NCI-H345 treated with DMSO at 0.1 percent for 48 hours (cell line): Measurements from ENCODE around the gene HGS.
A peak's percentile ranks its signal among the peaks of the same experiment; 100 is the strongest.
"Not testable (repeated sequence)": the region's sequence is repeated elsewhere in the genome, so short reads cannot be mapped to it uniquely, and the experiment has no call there.

ENCODE experiments used
- DNase-seq: peaks from one replicate; lab custom pipeline; 2025; ENCODE audit not compliant: unreplicated experiment; lab: John Stamatoyannopoulos, UW

HGS gene

GRCh38 chr17:81656118-81656743 lies 27.6 kb upstream of the HGS start, which contains the start of gene PDE6G:
TSS of gene PDE6G (minus strand) at chr17:81656542. CDS start at chr17:81653305, 3,237 bp downstream.
- DNase-seq: no peak

- no peak for DNase-seq
Observed at GRCh38 chr17:81656835-81657234, 27.0 kb upstream of the HGS start.

- no peak for DNase-seq
Observed at GRCh38 chr17:81659038-81659437, 24.8 kb upstream of the HGS start.

GRCh38 chr17:81660441-81660840 lies 23.4 kb upstream of the HGS start:
- DNase-seq: no peak

- DNase-seq: no peak
Observed at GRCh38 chr17:81662002-81662401, 21.8 kb upstream of the HGS start.

- DNase-seq: no peak
Observed at GRCh38 chr17:81664051-81664470, 19.8 kb upstream of the HGS start.

GRCh38 chr17:81665205-81666091 lies 18.4 kb upstream of the HGS start:
- DNase-seq: no peak

- DNase-seq: no peak
Observed at GRCh38 chr17:81666092-81666341, 17.8 kb upstream of the HGS start.

GRCh38 chr17:81666342-81667191 lies 17.2 kb upstream of the HGS start, which contains the start of the genes CCDC137 and OXLD1:
TSS of gene CCDC137 (plus strand) at chr17:81666737. CDS start at chr17:81666767, 30 bp downstream.
TSS of gene OXLD1 (minus strand) at chr17:81666605. CDS start at chr17:81666577, 28 bp downstream.
- DNase-seq: peak; percentile 95

- DNase-seq: no peak
Observed at GRCh38 chr17:81667754-81668153, 16.1 kb upstream of the HGS start.

GRCh38 chr17:81672504-81672903 lies 11.3 kb upstream of the HGS start:
- DNase-seq: no peak

GRCh38 chr17:81672954-81673353 lies 10.9 kb upstream of the HGS start:
- DNase-seq: no peak

- no peak for DNase-seq
Observed at GRCh38 chr17:81673561-81674258, 10.1 kb upstream of the HGS start.

GRCh38 chr17:81675515-81676221 lies 8.1 kb upstream of the HGS start:
- not testable (repeated sequence) for DNase-seq

- no peak for DNase-seq
Observed at GRCh38 chr17:81676906-81677305, 6.9 kb upstream of the HGS start.

GRCh38 chr17:81680150-81680549 lies 3.7 kb upstream of the HGS start:
- no peak for DNase-seq

- peak; percentile 92 for DNase-seq
Observed at GRCh38 chr17:81681672-81682071, 2.1 kb upstream of the HGS start.

- DNase-seq: no peak
Observed at GRCh38 chr17:81682565-81683207, 1.1 kb upstream of the HGS start.

GRCh38 chr17:81683208-81683583 lies 615 bp upstream of the HGS start:
- DNase-seq: no peak

- no peak for DNase-seq
Observed at GRCh38 chr17:81684442-81684911, 666 bp downstream of the HGS start.
